ENCODE results near the gene NHSL2.
"Not testable (repeated sequence)": the region's sequence is repeated elsewhere in the genome, so short reads cannot be mapped to it uniquely, and the experiment has no call there.

Gene NHSL2

DNA sequence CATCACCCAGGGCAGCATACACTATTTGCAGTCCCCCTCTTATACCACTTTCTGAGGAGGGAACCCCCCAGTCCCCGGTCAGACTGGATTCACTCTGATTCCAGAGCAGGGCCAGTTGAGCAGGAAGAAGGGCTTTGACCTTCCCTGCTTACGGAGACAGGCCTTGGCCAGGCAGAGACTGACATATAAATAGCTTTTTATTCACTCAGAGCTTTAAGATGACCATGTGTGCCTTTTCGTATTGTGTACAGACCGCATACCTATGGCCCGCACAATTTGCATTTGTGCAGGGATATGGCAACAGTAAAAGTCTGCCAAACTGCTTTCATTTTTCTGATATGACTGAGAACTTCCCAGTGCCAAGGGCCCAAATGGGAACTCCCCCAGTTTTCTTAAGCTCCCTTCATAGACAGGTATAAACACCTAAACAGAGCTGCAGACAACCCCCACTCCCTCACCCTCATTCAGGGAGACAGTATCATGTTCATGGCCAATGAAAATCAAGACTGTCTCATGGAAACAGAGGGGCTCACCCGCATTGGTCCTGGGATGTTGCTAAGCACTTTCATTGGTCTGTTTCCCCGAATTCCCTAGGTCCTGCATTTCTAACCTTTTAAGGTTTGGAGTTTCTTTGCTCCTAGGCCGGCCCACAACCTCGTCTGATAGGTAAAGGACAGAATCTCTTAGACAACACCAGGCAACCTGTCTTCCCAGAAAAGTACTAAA, 135.1 kb downstream of the NHSL2 start:
- DNase-seq: no peak

DNA sequence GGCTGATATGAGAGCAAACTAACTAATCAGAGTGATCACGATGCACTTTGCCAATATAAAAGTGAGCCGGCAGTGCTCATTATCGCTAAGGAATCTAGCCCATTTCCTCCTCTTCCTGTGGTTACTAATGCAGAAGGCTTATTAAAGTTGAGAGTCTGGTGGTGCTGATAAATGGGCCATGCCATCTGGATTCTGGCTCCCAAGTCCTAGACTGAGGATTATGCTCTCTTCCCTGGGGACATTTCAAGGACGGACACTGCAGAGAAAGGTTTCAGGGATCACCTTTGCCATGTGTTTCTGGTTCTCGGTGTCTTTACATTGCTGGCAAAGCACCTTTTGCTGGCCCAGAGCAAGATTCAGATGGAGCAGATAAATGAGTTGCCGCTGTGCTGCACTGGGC, 135.8 kb downstream of the NHSL2 start:
- no peak for DNase-seq

DNA sequence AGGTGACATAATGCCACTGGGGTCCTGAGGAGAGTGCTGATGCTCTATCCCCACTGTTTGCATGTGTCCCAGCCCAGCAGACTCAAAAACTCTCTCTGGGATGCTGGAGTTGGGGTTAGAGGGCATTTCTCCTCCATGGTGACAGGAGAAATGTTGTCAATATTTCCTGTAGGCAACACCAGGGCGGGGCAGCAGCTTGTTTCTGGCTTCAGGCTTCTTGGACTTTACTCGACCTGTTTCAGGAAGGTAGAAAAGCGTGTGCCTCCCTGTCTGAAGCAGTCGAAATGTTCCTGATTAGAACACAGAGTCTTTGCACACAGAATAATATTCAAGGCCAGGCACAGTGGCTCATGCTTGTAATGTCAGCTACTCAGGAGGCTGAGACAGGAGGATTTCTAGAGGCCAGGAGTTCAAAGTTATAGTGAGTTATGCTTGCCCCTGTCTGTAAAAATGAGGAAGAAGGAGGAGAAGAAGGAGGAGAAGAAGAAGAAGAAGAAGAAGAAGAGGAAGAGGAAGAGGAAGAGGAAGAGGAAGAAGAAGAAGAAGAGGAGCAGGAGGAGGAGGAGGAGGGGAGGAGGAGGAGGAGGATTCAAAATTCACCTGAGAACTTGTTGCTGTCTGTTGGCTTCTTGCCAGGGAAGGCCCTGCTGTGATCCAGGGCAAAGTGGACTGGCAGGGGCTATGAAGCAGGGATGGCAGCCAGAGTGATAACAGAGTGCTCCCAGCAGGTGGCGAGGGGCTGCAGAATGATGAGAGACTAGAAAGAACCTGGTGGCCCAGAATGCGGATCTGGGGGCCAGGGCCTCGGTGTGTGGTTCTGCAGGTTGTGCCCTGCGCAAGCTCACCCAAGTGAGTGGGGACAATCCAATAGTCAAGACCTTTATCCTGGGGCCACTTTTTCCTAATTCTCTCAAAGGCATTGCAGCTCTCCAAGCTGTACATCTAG, 138.1 kb downstream of the NHSL2 start:
- DNase-seq: no peak

DNA sequence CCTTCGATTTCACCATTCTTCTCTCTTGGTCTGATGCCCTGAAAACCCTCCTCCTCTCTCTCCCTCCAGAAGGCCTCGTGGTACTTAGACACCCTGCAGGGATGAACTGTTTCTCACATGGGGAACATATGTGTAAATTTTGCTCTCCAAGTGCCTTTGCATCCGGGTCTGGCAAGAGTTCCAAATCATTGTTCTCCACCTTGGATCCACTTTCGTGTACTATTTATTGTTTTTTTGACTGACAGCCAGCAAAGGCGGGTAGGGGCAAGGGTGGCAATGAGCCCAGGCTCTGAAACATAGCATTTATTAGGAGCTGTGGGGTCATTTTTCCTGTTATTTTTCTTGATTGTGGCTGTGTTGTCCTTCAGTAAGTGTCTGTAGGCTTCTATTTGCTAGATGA, 139.4 kb downstream of the NHSL2 start:
- DNase-seq: no peak

DNA sequence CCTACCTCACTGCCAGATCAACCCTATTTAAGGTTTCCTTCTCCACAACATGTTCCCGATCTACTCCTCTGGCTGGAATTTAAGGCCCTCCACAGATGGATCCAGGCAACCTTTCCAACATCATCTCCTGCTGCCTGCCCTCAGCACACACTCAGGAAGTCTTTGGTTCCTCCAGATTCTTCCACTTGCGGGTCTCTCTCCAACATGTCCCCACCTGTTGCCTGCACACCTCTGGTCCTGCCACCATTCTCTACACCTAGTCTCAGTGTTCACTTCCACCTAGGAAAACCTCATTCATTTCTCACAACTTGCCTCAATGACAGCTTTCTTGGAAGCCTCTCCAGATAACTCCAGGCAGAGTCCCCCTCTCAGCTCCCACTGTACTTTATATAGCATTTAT, 140.9 kb downstream of the NHSL2 start:
- DNase-seq: no peak

DNA sequence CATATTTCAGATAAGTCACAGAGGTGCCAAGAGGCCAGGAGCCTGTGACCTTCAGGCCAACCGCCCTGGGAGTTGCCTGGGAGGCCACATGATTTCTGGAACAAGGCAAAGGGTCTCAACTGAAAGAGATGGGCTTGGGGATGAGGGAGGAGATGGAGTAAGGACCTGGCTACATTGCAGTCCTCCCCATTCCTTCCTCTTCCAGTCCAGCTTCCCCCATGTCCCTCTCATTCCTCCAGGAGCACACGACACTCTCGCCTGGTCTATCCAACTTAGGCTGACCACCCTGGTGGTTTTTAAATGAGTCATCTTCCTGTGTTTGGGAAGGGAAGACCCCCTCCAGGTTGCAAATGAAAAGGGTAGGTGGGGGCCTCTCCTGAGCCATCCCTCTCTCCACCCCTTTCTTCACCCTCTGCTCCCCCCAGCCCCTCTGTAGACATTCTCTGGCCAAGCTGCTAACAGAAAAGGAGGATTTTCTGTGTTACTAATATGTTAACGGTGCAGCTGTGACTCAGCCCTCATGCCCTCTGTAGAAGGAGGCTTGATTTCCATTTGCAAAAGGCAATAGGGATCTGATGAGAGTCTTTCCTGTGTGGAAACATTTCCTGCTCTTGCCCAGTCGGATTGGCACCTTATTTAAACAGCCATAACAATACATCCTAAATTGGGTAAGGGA, 141.9 kb downstream of the NHSL2 start:
- DNase-seq: no peak

DNA sequence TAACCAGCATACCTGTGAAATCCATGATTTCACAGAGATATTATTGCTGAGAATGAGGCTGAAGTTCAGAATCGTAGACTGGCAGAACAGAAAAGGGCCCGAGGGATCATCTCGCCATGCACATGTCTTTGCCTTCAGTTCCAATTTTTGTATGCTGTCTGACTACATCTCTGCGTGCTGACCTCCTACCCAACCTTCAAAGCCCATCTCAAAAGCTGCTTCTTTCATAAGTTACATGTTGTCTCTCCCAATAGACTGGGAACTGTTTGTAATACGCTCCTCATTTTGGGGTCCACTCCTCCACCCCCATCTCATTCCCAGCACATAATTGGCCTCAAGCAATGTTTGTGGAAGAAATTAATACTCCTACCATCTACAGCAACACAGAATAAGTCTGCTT, 142.9 kb downstream of the NHSL2 start:
- no peak for DNase-seq

DNA sequence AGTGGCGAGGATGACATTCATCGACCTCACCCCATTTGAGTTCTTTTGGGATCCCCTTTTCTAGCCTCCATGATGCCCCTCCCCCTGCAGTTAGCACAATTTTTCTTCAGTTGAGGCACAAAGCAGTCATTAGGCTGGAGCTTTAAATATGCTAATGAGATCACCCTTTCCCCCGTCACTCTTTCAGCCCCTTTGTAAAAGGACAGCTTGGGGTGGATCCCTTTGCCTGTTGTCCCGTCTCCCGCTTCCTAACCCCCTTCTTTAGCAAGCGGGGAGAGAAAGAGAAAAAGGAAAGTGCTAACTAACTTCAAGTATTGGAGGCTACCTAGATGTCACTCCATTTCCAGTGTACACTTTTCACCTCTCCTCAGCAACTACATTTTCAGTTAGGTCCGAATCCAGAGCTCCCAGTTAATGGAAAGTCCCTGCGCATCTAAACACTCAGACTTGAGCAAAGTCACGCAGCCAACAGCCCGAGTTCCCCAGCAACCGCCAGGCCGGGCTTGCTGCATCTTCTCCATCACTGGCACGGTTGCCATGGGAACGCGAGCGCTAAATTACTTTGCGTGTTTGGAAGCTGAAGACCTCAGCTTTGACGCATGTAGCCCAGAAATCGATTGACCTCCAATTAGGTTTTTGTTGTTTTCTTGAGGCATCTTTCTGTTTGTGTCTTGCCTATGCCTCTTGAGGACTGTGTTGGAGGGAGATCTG, 144.3 kb downstream of the NHSL2 start:
- DNase-seq: no peak

DNA sequence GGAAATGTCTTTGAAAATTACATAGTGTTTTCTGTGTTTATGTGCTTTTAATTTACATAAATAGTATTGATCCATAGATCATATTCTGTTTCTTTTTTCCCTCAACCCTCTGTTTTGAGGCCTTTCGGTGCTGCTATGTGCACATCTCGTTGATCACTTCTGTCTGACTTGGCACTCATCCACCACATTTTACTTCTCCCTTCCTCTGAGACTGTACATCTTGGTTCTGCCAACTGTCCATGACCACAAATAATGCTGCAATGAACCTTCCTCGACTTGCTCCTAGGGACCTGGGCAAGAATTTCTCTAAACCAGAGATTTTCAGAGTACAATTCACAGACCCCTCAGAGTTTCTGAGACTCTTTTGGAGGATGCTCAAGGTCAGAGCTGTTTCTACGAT, 146.7 kb downstream of the NHSL2 start:
- DNase-seq: no peak

DNA sequence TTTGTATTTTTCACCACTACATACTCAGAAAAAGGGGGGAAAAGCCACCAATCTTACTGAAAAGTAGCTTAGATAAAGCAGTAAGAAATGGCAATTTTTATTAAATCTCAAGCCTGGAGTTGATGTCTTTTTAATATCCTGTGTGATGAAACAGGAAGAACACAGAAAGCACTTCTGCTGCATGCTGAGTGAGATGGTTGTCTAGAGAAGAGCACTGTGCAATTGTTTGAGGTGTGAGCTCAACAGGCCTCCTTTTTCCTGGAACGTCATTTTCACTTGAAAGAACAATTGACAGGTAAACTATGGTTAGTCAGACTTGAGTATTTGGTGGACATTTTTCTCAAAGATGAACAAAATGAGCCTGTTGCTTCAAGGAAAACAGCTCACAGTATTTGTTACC, 147.2 kb downstream of the NHSL2 start:
- DNase-seq: no peak

DNA sequence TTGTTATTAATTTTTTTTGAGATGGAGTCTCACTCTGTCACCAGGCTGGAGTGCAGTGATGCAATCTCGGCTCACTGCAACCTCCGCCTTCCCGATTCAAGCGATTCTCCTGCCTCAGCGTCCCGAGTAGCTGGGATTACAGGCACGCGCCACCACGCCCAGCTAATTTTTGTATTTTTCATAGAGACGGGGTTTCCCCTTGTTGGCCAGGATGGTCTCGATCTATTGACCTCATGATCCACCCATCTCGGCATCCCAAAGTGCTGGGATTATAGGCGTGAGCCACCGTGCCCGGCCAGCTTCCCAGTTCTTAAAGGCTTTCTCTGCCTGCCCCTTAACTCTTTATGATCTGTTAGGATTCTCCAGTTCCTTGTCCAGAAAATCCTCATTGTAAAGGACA, 147.7 kb downstream of the NHSL2 start:
- DNase-seq: not testable (repeated sequence)

DNA sequence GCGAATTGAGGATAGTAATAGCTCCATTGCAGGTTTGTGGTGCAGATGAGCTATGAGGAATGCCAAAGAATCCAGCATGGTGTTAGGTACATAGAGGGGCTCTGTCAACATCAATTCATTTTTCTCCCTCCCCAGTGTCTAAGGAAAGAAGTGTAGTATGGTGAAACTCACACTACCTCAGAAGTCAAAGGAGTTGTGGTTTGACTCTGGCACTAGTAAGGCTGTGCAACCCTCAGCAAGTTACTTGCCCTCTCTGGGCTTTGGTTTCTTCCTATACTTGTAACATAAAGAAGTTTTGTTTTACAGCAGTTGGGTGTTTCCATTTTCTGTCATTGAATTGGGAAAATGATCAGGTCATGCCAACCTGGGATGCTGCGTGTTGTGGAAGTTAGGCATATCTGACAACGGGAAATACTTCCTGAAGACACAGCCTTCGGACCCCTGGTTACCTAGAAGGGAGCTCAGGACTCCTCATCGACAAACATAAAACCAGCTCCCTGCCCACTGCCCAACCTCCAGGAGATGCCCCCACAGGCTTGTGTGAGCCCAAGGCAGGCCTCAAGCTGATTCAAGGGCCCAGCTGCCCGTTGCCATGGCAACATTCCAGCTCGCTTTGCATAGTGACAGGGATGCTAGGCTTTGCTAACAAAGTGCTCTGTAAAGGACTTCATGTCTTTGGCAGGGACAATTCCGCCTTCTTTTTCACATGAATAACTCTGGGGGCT, 149.7 kb downstream of the NHSL2 start:
- DNase-seq: no peak

DNA sequence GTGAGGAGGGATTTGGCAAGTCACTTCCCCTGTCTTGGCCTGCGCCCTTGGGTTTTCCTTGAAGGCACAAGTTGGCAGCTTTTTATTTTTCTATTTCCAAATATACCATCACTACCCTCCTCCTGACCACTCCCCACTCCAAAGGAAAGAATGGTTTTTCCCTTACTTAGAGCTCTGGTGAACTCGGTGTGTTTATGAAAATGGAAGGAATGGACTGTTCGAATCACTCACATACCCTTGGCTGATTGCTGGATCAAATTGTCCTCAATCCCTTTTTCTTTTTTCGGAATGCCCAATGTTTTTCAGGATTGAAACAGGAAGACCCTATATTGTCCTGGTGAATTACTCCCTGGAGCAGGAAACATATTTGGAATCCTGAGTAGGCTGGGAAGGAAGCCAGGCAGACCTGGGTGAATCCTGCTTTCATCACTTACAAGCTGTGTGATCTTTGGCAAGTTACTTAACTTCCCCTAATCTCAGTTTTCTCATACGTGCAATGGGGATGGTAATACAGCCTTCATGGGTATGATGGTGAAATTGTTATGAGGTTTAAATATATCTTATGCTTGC, 150.4 kb downstream of the NHSL2 start:
- no peak for DNase-seq

DNA sequence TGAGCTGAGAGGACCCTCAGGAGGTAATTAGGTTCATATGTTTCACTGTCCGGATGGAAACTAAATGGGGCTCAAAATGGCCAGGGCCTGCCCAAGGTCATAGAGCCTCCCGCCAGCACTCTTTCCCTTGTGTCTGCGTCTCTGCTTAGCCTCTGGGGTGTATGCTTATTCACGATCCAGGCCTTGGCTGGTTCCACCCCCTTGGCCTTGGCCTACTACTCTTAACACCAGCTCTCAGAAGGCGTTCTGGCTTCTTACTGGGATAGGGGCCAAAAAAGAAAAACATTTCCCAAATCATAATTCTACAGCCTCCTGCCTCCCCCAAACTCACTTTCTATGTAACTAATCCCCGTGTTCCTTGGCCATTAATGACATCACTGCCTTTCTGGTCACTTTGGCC, 152.3 kb downstream of the NHSL2 start:
- DNase-seq: no peak

DNA sequence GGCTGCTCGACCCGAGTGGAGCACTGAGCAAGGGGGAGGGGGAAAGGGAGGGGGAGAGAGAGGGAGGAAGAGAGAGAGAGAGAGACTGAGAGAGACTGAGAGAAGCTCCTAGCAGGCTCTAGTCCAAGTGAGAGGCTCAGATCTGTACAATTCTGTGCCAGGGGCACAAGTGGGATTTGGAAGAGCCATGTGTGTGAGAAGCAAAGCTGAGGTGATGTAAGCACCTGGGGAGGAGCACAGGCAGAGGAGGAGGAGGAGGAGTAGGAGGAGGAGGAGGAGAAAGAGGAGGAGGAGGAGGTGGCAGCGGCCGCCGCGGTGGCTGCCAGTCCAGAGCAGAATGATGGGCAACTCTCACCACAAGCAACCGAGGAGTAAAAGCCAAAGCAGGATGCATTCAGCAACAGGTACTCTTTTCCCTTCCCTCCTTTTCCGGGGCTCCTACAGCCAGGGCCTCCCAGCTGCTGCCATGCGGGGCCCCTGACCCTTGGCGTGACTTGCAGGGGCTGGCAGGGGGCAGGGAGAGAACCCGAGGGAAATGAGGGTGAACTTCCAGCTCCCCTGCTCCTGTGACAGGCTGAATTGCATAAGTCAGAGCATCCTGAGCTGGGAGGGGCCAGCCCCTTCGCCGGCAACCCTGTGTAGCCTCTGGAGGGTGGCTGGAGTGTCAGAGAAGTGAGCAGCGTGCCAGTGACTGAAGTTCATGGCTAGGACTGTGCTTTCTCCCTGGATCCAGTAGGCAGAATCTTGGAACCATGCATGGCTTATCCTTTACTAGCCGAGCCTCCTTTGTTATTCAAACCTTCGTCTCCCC, 158.9 kb downstream of the NHSL2 start:
- DNase-seq: no peak

DNA sequence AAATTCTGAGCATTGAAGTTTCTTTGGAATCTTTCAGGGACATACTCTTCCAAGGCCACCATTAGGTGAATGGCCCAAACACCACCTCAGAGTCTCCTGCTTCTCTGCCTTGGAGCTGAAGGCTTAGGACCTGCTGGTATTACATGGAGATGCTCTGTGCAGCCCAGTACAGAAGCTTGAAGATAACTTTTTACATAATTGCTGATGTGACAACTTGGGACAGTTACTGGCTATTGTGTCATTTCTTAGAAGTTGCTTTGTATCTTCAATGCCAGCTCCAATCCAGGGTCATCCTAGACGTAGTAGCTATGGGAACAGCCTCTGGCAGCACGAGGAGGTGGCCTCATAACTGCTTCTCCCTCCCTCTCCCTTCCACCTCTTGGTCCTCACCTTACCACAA, 160.6 kb downstream of the NHSL2 start:
- no peak for DNase-seq

DNA sequence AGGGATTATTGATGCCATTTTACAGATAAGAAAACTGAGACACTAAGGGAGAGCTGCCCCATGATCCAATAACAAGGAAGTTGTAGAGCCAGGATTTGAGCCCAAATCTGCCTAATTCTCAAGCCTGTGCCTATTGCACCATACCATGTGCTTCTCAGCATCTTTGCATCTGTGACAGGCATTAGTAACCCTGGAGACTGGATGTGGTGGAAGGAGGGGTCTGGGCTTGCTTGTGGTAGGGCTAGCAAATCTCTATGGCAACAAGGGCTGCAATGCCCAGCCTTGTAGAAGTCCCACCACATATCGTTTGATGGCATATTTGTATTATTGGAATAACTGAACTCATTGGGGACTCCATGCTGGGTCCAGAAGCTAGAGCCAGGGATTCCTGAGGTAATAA, 163.0 kb downstream of the NHSL2 start:
- DNase-seq: no peak

DNA sequence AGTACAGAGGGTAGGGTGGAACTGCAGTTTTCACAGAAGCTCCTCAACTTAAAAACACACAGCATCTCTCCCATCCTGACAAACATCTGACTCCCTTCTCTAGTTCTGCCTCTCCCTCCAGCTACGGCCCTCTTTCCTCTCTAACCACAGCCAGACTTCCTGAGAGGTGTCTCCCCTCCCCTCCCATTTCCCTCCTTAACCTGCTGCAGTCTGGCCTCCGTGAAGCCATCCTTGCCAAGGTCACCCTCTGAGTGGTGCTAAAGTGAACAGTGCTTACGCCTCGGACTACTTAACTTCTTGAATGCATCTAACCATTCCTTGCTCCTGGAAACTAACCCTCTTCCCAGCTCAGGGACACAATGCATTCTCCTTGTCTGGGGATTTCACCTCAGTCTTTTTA, 167.8 kb downstream of the NHSL2 start:
- DNase-seq: no peak

DNA sequence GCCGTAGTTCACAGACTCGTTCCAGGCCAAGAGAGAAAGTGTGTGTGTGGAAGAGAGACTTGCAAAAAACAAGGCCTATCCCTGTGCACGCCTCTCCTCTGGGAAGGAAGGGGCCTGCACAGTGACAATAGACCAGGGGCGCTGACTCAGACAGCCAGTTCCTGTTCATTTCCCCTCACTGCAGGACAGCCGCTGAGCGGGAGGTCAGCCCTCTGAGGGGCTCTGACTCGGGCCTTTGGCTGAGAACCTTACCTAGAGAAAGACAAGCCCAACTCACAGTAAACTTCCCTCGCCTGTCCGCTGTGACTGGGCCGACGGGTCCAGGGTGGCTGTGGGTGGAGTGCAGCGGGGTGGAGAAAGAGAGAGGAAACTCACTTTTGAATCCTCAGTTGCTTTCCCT, 169.0 kb downstream of the NHSL2 start:
- no peak for DNase-seq

DNA sequence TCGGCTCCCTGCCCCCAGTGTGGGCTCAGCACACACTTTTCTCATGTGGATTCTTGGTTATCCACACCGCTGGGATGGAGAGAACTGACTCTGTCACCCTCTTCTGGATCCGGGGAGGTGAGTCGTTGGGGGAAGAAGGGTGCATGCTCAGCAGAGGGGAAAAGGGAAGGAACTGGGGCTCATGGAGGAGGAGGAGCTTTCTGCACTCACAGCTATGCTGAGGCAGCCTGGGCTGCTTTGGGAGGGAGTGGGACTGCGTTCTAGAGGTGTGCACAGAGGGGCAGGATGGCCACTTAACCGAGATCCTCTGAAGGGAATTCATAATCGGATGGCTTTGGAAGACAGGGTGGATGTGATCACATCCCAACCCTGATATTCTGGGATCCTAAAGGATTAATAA, 169.5 kb downstream of the NHSL2 start:
- DNase-seq: no peak

DNA sequence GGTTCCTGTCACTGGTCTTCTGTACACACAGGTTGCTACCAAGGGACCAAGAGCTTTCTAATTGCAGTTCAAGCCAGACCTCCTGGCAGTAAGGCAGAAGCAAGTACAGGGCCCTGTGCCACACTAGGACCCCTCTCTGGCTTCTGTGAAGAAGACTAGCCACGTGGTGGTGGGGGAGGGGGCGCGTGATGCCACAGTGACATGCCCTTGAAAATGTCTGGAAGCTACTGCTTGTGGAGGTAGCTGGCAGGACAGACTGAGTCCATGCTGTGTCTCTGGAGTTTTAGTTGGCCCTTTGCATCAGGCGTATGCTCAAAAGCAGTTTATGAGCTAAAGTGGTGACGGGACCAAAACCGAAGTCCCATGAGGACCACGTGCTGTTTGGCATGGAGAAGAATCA, 170.2 kb downstream of the NHSL2 start:
- DNase-seq: no peak

Measured in NCI-H1694 (cell line).